Stimulated activated naive CD8-positive, alpha-beta T cell treated with anti-CD3 and anti-CD28 coated beads, Interleukin-15, Interleukin-2, amounts not matched to agents 100 U/mL and 50 U/mL, for 24 hours (primary cell): Measurements from ENCODE around the gene KCTD19.

ENCODE experiments used
- ATAC-seq: fragments of 150-1000 bp; cut with Tn5 transposase; one replicate; pipeline ENCODE4 v1.10.0; 2021
- DNase-seq: peaks from one replicate; pipeline ENCODE4 v3.0.0; 2021

The KCTD19 gene

GRCh38 chr16:67242138-67242730, 84.3 kb downstream of the KCTD19 start:
- ATAC-seq: no peak
- DNase-seq: no peak

GRCh38 chr16:67241008-67241900, 85.3 kb downstream of the KCTD19 start:
- no peak for ATAC-seq

DNA sequence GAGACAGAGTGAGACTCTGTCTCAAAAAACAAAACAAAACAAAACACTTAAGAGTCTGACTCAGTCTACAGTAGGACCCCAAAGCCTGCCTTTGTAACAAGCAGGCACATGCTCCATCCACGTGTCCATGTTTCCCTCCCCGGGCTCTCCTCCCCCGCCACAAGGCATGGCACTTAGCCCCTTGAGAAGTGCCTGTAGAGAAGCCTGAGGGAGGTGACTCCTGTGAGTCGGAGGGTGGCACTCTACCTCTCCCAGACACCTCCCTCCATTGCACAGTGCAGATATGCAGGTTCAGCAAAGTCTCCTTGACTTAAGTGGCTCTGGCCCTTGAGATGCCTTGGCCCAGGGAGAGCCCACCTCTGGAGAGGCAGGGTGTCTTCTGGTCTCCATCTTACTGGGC, 86.0 kb downstream of the KCTD19 start:
- DNase-seq (no peak), ATAC-seq (no peak)

More at GRCh38 chr16:67241008-67241900, 85.3 kb downstream of the KCTD19 start:
- DNase-seq: no peak
